K562 treated with DMSO at 1 percent for 12 hours (cell line): ENCODE results near the gene CRCP. TPM values are rescaled to one million over a fixed set of nuclear protein-coding genes. Genes with fewer than 3 reads are reported as not detected.

Experiments used
- total RNA-seq: library from RNA; unstranded; fragments of 300-600 nt; gene quantifications from 2 replicates; pipeline ENCODE4 v1.2.3, GENCODE V29; 2022; ENCODE audit not compliant: insufficient read depth

Gene CRCP
- 16.0 and 30.0 TPM in 2 replicates for total RNA-seq

DNA sequence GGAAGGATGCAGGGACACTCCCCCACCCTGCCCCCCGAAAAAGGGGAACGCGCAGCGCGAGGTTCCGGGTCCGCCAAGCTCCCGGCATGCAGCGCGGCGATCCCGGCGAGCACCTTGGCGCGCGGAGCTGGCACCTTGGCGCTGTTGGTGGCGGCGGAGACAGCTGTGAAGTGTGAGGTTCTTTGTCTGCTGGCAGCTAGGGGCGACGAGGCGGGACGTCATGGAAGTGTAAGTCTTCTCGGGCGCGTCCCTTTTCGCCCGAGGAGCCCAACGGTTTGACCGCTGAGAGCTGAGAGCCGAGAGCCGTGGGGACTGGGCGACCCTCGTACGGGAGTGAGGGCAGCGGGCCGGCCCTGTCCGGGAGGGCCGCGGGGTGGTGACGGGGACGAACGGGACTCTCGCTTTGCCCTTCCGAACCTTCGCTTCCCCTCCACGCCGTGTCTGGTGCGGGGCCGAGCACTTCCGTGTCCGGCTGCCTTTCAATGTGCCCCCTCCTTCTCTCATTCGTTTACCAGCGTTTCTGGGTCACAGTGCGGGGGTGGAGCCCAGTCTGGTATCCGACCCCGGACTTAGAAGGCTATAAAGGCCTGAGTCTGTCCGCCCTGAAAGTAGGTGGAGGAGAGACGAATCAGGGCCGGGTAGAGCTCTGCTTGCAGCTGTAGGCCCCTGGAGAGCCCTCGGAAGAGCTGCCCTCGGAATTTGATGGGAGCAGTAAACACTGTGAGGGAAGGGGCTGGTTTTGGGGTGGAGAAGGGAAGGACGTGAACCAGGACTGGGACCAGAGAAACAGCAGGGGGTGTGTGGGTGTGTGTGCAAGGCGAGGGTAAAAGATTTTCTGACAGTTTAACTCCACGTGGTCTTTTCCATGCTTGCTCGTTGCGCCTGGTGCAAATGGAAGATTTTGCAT, at the start of gene CRCP:
Gene CRCP (plus strand): TSS at position 105 of the 907 bp plus-strand sequence. CDS start 116 bp downstream, at position 221.

DNA sequence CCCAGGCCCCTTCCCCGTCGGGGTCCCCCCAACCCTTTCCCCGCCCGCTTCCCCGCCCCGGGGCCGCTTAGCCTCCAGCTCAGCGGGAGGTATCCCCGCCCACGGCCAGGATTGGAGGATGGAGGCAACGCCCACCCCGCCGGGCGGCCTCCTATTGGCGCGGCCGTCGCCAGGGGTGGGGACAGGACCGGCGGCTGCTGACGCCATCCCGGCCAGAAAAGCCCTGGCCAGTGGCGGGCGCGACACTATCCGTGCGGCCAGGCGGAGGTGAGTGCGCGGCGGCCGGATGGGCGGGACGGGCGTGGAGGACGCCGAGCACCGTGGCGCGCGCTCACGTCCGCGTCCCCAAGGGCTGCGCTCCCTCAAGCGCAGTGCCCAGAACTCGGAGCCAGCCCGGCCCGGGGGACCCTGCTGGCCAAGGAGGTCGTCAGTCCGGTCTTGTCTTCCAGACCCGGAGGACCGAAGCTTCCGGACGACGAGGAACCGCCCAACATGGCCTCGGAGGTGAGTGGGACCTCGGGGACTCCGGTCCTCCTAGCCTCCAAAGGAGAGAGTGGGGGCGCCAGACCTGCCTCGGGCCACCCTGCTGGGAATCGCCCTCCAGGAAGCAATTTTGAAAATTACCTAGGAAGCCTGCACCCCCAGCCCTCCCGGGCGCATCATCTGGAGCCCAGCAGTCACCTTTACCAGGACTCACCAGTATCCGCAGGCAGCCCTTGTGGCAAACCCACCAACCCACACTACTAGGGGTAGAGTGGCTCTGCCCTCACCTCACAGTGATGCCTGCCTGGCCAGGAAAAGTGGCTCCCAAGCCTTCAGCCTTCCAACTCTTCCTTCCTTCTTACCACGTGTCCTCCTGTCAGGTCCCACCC, 38.8 kb upstream of the CRCP start, which contains the start of gene ASL:
Gene ASL (plus strand): TSS at position 230 of the 872 bp plus-strand sequence. CDS start 263 bp downstream, at position 493.

Other genes starting within 250 kb of the CRCP start
- gene VKORC1L1, start 241.8 kb upstream of the CRCP start, total RNA-seq = 6.2 and 17.8 TPM in 2 replicates
- 137 and 190 TPM in 2 replicates for gene GUSB, start 132.6 kb upstream of the CRCP start, total RNA-seq
- 23.7 and 27.2 TPM in 2 replicates for gene ASL, start 39.0 kb upstream of the CRCP start, total RNA-seq
- gene TPST1, start 90.5 kb downstream of the CRCP start, total RNA-seq = 0.78 and 1.5 TPM in 2 replicates